Activated T-cell treated with anti-CD3 and anti-CD28 coated beads for 48 hours (primary cell): Measurements from ENCODE around the gene RAI14.
"Not testable (repeated sequence)": the region's sequence is repeated elsewhere in the genome, so short reads cannot be mapped to it uniquely, and the experiment has no call there.

Source experiments
- DNase-seq: peaks from one replicate; pipeline ENCODE4 v3.0.0-alpha.2; 2020; ENCODE audit warnings: low read depth

The RAI14 gene

GRCh38 chr5:34822956-34823715 is 167.0 kb downstream of the RAI14 start:
- DNase-seq: no peak

DNA sequence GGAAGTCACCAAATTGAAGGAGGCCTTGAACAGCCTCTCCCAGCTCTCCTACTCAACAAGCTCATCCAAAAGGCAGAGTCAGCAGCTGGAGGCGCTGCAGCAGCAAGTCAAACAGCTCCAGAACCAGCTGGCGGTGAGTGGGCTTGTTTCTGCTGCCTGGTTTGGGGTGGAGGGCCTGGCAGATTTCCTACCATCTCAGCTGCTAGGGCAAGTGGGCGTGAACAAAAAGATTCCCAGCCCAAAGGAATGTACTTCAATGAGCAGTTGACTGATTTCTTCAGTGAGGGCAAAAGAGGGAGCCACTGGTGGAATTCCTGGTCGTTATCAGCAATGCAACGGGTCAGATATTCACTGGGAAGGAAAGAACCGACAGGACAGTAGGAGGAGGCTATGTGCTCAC is 170.2 kb downstream of the RAI14 start:
- no peak for DNase-seq

DNA sequence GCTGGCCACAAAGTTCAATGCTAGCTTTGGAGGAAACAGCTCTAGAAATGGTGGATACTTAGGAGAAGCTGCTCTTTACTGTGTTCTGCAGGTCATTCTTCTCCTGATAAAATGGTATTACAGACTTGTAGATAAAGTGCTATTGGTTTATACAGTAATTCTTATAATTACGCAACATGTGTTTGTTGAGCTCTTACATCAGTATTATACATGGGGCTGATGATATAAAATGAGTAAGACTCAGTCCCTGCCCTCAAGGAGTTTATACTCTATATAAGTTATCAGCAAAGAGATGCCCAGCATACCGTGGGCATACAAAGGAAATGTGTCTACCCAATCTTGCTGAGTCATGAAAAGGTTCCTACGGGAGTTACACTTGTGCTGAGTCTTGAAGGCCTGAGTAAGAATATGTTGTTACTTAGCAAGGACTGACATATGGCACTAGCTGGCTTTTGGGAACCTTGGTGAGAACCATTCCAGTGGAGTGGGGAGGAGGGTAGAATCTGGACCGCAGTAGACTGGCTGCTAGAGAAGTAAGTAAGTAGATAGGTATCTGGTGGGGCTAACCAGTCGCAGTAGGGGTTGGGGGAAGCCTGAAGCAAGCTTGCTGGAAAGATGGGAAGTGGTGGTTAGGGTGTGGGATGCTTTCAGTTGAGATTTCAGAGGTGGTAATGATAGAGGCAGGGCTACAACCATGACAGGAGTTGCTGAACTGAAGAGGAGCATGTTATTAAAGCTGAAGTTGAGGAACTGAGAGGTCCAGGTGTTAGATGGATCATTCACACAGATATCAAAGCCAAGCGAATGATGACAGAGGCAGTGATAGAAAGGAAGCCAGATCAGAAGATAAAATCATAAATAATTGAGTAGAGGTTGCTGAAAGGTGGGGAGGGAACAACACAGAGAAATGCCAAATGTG is 171.7 kb downstream of the RAI14 start:
- DNase-seq: no peak

GRCh38 chr5:34830827-34831226 is 174.7 kb downstream of the RAI14 start:
- DNase-seq: not testable (repeated sequence)

DNA sequence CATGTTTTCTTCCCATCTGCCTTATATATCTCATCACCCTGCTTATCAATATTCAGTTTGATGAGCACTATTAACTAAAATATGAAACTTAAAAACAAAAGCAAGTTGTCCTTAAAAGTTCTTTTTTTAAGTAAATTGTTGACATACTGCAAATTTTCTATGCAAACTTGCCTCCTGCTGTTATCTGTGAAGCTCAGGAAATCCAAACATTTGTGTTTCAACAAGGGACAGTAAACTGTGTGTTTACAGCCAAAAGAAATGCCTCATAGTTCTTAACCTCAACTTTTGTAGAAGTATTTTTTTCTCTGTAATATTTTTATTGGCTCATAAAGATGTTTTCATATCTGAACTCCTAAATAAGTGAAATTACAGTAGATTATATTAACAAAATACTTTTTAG is 175.2 kb downstream of the RAI14 start:
- DNase-seq: no peak

DNA sequence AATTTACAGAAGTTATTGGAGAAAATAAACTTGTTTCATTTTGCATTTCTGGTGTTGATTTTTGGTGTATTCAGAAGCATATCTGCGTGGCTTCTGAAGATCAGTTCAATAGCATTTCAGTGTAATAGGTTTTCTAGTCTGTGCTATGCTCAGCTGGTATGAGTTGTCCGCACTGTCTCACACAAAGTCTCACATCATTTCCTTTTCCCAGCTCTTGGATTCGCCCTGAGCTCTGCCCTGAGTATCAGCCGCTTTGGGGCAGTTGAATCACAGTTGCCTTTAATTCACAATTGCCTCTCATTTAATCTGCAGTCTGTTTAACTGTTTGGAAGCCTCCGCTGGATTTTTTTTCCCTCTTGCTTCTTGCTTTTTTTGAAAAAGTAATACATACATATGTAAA is 176.4 kb downstream of the RAI14 start:
- DNase-seq: no peak

DNA sequence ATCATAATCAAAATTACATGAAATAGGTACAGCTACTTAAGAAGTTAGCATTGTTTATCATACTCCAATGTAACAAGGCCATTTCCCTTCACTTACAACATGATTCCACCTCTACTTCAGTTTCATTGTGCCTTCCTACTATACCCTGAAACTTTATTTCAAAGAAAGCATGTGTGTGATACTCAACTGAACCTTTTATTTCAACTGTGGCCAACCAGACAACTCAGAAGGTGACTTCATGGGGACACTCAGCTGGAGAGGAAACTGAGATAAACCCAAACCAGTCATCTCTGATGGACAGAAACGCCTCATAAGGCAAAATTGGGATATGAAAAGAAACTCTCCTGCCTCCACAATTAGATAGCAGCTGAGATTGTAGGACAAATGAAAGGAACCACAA is 177.0 kb downstream of the RAI14 start:
- no peak for DNase-seq

- no peak for DNase-seq
Measured at GRCh38 chr5:34833976-34834793, 178.1 kb downstream of the RAI14 start.

DNA sequence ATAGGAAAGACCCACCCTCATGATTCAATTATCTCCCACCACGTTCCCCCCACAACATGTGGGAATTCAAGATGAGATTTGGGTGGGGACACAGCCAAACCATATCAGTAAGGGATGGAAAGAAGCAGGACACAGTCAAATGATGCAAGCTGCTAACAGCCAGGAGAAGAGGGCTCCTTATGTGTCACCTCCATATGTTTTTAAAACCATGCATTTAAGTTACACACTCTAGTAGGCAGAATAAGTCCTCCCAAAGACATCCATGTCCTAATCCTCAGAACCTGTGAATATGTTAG is 178.6 kb downstream of the RAI14 start:
- DNase-seq: no peak

GRCh38 chr5:34835664-34836063 is 179.5 kb downstream of the RAI14 start:
- no peak for DNase-seq

GRCh38 chr5:34838785-34839714 is 182.9 kb downstream of the RAI14 start, which contains the start of gene TTC23L:
TSS of gene TTC23L (plus strand) at chr5:34839164. CDS start at chr5:34840672, 1,508 bp downstream.
- DNase-seq: peak; percentile 82

DNA sequence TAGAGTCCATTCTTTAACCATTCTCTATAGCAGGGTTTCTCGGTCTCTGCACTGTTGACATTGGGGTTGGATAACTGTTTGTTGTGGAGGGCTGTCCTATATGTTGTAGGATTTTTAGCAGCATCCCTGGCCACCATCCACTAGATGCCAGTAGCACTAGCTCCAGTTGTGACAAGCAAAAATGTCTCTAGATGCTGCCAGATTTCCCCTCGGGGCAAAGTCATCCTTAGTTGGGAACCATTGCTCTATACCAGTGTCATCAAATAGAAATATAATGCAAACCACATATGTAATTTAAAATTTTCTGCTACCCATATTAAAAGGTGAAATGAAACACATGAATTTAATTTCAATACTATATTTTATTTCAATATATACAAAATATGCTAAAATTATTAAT is 185.7 kb downstream of the RAI14 start:
- no peak for DNase-seq

GRCh38 chr5:34842554-34842953 is 186.4 kb downstream of the RAI14 start:
- no peak for DNase-seq

DNA sequence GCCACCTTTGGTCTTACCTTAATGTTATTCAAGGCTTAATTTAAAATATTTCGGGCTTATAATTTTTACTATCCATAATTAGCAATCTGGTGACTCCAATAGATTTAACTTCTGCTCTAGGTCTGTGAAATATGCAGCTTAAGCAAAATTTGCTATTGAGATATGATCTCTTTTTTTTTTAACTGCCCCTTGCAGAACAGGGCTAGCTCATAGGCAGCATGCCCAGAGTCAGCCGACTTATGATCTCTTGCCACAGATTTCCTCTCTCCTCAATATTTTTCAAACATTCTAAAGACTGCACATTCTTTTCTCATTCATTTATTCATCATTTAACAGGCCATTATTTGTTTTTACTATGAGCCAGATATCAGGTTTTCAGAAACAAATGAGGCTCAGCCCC is 187.4 kb downstream of the RAI14 start:
- no peak for DNase-seq

DNA sequence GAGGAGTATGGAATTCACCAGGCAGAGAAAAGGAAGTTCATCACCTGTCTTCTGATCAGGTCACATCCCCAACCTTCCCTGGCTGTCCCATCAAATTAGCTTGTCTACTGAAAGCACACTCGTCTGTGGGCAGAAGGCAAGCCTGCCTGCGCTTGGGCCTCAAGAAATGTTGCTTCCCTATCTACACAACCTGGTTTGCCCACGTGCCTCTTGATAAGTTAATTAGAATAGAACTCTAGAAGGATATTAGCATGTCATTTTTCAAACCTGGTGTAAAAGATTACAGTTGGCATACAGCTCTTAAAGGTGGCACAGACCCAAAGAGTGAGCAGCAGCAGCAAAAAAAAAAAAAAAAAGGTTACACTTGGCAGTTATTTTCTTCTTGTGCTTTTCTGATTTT is 188.0 kb downstream of the RAI14 start:
- no peak for DNase-seq

DNA sequence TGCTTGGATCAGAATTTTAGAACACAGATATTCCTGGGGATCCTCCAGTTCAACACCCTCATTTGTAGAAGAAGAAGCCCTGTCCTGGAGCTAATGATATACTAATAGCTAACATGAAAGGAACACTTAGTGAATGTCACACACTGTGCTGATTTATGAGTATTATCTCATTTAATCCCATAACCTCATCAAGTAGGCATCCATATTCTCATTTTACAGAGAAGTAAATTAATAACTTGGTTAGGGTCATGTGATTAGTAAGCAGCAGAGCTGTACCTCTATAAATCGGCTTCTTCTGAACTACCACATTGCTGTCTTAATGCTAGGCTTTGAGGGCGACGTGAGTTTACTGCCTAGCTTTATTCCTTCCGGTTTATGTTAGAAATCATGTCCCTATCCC is 188.9 kb downstream of the RAI14 start:
- DNase-seq: no peak

DNA sequence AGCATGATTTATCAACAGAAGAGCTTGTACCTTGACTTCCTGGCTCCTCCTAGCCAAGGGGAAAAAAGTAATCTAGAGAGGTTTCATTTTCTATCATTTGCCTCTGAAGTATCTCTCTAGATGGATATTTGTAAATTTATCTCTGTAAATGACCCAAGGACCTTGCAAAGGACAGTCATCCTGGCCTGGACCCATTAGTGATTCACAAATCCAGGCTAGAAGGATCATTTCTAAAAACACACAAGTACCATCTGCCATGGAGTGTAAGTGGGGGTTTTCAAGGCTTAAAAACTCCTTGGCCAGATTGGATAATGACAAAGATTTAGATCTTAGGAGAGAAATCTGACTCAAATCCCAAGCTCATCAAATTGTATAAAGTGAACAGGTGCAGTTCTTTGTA is 190.9 kb downstream of the RAI14 start:
- DNase-seq: no peak

- DNase-seq: no peak
Measured at GRCh38 chr5:34847552-34847951, 191.4 kb downstream of the RAI14 start.

GRCh38 chr5:34848230-34848629 is 192.1 kb downstream of the RAI14 start:
- no peak for DNase-seq

GRCh38 chr5:34849253-34849652 is 193.1 kb downstream of the RAI14 start:
- DNase-seq: no peak

- DNase-seq: no peak
Measured at GRCh38 chr5:34854459-34855174, 198.5 kb downstream of the RAI14 start.
